Stomach (tissue), 9 donors: ENCODE measurements around the gene MAN1B1. TPM values are rescaled to one million over a fixed set of nuclear protein-coding genes. Genes with fewer than 3 reads are reported as not detected.

Experiments
- DNase-seq, 2 donors: peaks; one replicate each; pipeline versions ENCODE4 v3.0.0 to v3.0.0-alpha.2; 2013 to 2019
- H3K27ac ChIP-seq, 5 donors: fragments of 200-600 bp in 4 of 5; sonication (generic) in 4 of 5; one replicate each; pipeline ENCODE4 v1.5.1; 2013 to 2019; ENCODE audit warnings: mild to moderate bottlenecking in 1 of 5, moderate library complexity in 1 of 5
- H3K27me3 ChIP-seq, 3 donors: fragments of 200-600 bp; sonication (generic); one replicate each; pipeline ENCODE4 v1.5.1; 2017 to 2019; ENCODE audit warnings: mixed run types in 1 of 3
- H3K36me3 ChIP-seq, 4 donors: fragments of 200-600 bp; sonication (generic); 1 replicate in 3 of 4; 2 replicates in 1 of 4; pipeline ENCODE4 v1.5.1; 2016 to 2019
- H3K4me1 ChIP-seq, 4 donors: fragments of 200-600 bp; sonication (generic); one replicate each; pipeline ENCODE4 v1.5.1; 2016 to 2019
- H3K4me3 ChIP-seq, 4 donors: fragments of 200-600 bp; sonication (generic) in 3 of 4; one replicate each; pipeline ENCODE4 v1.5.1; 2016 to 2019; ENCODE audit warnings: mild to moderate bottlenecking in 1 of 4
- H3K9me3 ChIP-seq, 4 donors: fragments of 200-600 bp; sonication (generic); one replicate each; pipeline ENCODE4 v1.5.1; 2016 to 2019
- EP300 ChIP-seq: sonication (generic); formaldehyde crosslinking; IDR thresholded peaks from one replicate; pipeline ENCODE4 v1.6.1; 2017; ENCODE audit warnings: antibody characterized with exemption
- POLR2A ChIP-seq, 4 donors: fragments of 450-650 bp; IDR thresholded peaks; one replicate each; pipeline ENCODE4 v1.6.1; 2016; ENCODE audit warnings: antibody characterized with exemption in 4 of 4, control low read depth in 2 of 4, mild to moderate bottlenecking in 1 of 4, moderate library complexity in 1 of 4
- POLR2AphosphoS5 ChIP-seq, 3 donors: sonication (generic); formaldehyde crosslinking; IDR thresholded peaks; one replicate each; pipeline ENCODE4 v1.6.1; 2016; ENCODE audit warnings: antibody characterized with exemption in 3 of 3
- WGBS, 5 donors: extraction: QIAGEN DNeasy Blood & Tissue Kit in 3 of 5; methylation state at CpG; one replicate each; pipeline versions ENCODE4 v1.1.5 to v1.1.7; 2013 to 2018; 5-methylcytosine and 5-hydroxymethylcytosine counted together
- intact Hi-C: fragments of 100-400 bp; cut with DNase I; formaldehyde crosslinking; loops from one replicate; pipeline ENCODE4 v1.15.1; 2023; ENCODE audit warnings: low total_unique reads
- polyA plus RNA-seq, 3 donors: library from polyadenylated mRNA; stranded (reverse); fragments of 200-250 nt; gene quantifications; one replicate each; pipeline ENCODE4 v1.2.3, GENCODE V29; 2013
- total RNA-seq, 5 donors: library from RNA; depleted of rRNA; stranded (reverse); fragments of >200 nt; gene quantifications; one replicate each; pipeline versions ENCODE4 v1.1.0 to v1.2.3, GENCODE V29; 2014 to 2016
- TF ChIP-seq, protein P1 (sequence below), 7 experiments: fragments of 450-650 bp in 4 of 7; fragments of 200-600 bp in 3 of 7; sonication (generic) in 3 of 7; IDR thresholded peaks; one replicate each; pipeline ENCODE4 v1.5.1; 2016 to 2019; ENCODE audit warnings: antibody characterized with exemption in 7 of 7, control low read depth in 2 of 7, mild to moderate bottlenecking in 1 of 7
- donor health status: healthy with polysubstance abuse.
- donor health status: Bipolar disorder and iron deficiency.
- donor health status: healthy.

Gene MAN1B1
- total and polyA plus RNA-seq, 8 donors = 4.7 to 167 (median 39.8) TPM

- Histone ChIP-seq H3K9me3 (no peaks in the 10 kb centered on the region), H3K27me3 (no peaks in the 10 kb centered on the region), H3K4me1 (no peaks in the 10 kb centered on the region), H3K4me3 (no peak overlapping the region), H3K27ac (no peak overlapping the region), H3K36me3 (peaks cover 55 to 100% (median 100%) of the 10 kb centered on the region in 4 donors)
- DNase-seq = no peak
- intact Hi-C loops = no loop called here
- TF ChIP-seq, protein P1, sequence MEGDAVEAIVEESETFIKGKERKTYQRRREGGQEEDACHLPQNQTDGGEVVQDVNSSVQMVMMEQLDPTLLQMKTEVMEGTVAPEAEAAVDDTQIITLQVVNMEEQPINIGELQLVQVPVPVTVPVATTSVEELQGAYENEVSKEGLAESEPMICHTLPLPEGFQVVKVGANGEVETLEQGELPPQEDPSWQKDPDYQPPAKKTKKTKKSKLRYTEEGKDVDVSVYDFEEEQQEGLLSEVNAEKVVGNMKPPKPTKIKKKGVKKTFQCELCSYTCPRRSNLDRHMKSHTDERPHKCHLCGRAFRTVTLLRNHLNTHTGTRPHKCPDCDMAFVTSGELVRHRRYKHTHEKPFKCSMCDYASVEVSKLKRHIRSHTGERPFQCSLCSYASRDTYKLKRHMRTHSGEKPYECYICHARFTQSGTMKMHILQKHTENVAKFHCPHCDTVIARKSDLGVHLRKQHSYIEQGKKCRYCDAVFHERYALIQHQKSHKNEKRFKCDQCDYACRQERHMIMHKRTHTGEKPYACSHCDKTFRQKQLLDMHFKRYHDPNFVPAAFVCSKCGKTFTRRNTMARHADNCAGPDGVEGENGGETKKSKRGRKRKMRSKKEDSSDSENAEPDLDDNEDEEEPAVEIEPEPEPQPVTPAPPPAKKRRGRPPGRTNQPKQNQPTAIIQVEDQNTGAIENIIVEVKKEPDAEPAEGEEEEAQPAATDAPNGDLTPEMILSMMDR (IDR thresholded peaks at IDR 0.05) = no peak
- 91 to 95% (median 93%) methylated on average over 25 to 31 of the region's 31 CpGs for WGBS, 5 donors
Observed at GRCh38 chr9:137105814-137106661, 19.3 kb downstream of the MAN1B1 start.

GRCh38 chr9:137106662-137107250 is 20.0 kb downstream of the MAN1B1 start:
- Histone ChIP-seq H3K9me3 (no peaks in the 10 kb centered on the region), H3K36me3 (peaks cover 47 to 100% (median 99%) of the 10 kb centered on the region in 4 donors), H3K4me1 (no peaks in the 10 kb centered on the region), H3K4me3 (no peak overlapping the region), H3K27me3 (no peaks in the 10 kb centered on the region), H3K27ac (no peak overlapping the region)
- no peak for DNase-seq
- TF ChIP-seq POLR2A (IDR thresholded peaks at IDR 0.05) = no peak
- no peak for TF ChIP-seq EP300
- no peak for TF ChIP-seq POLR2AphosphoS5 (IDR thresholded peaks at IDR 0.05)
- TF ChIP-seq, protein P1 (IDR thresholded peaks at IDR 0.05) = no peak
- WGBS, 5 donors = 89 to 95% (median 93%) methylated on average over 18 to 27 of the region's 27 CpGs
- intact Hi-C loops = no loop called here

DNA sequence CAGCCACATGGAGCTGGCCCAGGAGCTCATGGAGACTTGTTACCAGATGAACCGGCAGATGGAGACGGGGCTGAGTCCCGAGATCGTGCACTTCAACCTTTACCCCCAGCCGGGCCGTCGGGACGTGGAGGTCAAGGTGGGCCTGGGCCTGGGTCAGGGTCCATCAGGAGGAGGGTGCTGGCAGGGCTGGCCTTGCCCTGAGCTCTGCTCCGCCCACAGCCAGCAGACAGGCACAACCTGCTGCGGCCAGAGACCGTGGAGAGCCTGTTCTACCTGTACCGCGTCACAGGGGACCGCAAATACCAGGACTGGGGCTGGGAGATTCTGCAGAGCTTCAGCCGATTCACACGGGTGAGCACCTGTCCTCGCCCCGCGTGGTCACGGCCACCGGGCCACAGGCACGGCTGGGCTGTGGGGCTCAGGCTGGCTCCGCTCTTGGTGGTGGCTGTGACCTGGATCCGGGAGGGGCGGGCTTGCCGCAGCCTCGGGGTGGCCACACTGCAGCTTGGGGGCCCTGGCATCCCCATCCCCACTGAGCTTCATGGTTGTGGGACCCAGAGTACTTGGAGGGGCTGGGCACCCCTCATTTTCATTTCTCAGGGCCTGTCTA is 20.6 kb downstream of the MAN1B1 start:
- Histone ChIP-seq H3K4me3 (no peak overlapping the region), H3K27ac (no peak overlapping the region), H3K4me1 (no peaks in the 10 kb centered on the region), H3K9me3 (no peaks in the 10 kb centered on the region), H3K27me3 (no peaks in the 10 kb centered on the region), H3K36me3 (peaks cover 43 to 100% (median 99%) of the 10 kb centered on the region in 4 donors)
- 88 to 95% (median 93%) methylated on average over 20 to 27 of the region's 27 CpGs for WGBS, 5 donors
- intact Hi-C loops = no loop called here
- TF ChIP-seq POLR2AphosphoS5 (IDR thresholded peaks at IDR 0.05) (no peak), EP300 (no peak), POLR2A (IDR thresholded peaks at IDR 0.05) (no peak)
- TF ChIP-seq, protein P1 (IDR thresholded peaks at IDR 0.05) = no peak
- no peak for DNase-seq

DNA sequence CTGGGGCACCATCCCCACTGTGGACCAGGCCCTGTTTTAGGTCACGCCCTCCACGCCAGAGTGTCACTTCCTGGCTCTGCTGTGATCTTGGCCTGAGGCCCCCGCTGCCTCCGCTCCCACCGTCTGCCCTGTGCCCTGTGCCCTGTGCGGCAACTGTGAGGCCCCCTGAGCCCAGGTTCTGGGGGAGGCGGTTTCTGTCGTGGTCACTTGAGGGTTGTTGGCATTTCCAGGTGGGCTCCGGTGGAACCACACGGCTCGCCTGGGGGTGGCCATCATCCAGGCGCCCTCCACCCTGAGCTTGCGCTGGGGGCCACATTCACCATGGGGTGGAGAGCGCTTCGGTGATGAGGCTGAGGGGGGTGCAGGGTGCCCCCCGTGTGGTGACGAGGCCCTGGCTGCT is 21.2 kb downstream of the MAN1B1 start:
- 92 to 97% (median 93%) methylated on average over 13 to 17 of the region's 17 CpGs for WGBS, 5 donors
- peaks cover 43 to 100% (median 99%) of the 10 kb centered on the region in 4 donors for H3K36me3 ChIP-seq
- H3K27ac ChIP-seq = no peak overlapping the region
- peaks cover 0 to 2% (median 1%) of the 10 kb centered on the region in 4 donors for H3K4me1 ChIP-seq
- DNase-seq = no peak
- no peak for TF ChIP-seq EP300
- no peak for TF ChIP-seq POLR2A (IDR thresholded peaks at IDR 0.05)
- no peak for TF ChIP-seq POLR2AphosphoS5 (IDR thresholded peaks at IDR 0.05)
- TF ChIP-seq, protein P1 (IDR thresholded peaks at IDR 0.05) = no peak
- no peak overlapping the region for H3K4me3 ChIP-seq
- intact Hi-C loops = no loop called here
- no peaks in the 10 kb centered on the region for H3K27me3 ChIP-seq
- no peaks in the 10 kb centered on the region for H3K9me3 ChIP-seq
